ENCODE measurements around the gene EPHA2.
A peak's percentile ranks its signal among the peaks of the same experiment; 100 is the strongest.

DNA sequence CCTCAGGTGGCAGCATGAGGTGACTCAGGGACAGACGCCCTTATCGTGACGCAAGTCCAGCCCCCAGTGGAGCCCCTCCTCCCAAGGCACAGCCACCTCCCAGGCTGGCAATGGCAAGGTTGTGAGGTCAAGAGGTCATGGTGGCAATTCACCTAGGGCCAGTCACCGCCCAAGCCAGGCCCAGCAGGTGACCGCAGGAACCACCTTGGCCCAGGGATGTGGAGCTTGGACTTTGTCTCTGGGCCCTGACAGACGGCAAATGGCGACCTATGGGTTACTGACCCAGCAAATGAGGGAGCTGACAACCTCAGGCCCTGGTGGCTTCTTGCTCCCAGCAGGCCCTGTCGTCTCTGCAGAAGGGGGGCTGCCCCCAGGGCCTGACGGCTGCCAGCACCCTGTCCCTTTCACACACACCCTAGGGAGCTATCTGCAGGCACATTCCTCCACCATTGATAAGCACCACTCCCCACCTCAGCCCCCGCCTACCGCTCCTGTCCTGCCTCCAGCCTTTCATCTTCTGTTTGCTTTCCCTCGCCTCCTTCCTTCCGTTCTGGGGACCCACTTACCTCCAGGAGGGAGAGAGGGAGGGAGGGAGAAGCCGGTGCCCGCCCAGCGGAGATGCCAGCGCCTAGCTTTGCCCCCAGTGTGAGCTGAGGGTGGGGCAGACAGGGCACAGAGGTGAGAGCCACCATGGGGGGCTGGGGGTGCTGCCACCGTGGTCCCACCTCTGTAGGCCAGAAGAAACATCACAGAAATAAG lies 12.1 kb downstream of the EPHA2 start:
- TF ChIP-seq RAD21 (IDR thresholded peaks at IDR 0.05) (peak; percentile 25 to 56), GABPA (IDR thresholded peaks at IDR 0.05 in 1 of 2, conservative IDR thresholded peaks at IDR 0.05 in 1 of 2) (peak in 1 of 2 donors; percentile 69), YY1 (IDR thresholded peaks at IDR 0.05) (peak; percentile 93), TAF1 (conservative IDR thresholded peaks at IDR 0.05) (no peak), SP1 (IDR thresholded peaks at IDR 0.05) (peak; percentile 98), RXRA (IDR thresholded peaks at IDR 0.05) (peak; percentile 100)
- TF ChIP-seq, protein P1, sequence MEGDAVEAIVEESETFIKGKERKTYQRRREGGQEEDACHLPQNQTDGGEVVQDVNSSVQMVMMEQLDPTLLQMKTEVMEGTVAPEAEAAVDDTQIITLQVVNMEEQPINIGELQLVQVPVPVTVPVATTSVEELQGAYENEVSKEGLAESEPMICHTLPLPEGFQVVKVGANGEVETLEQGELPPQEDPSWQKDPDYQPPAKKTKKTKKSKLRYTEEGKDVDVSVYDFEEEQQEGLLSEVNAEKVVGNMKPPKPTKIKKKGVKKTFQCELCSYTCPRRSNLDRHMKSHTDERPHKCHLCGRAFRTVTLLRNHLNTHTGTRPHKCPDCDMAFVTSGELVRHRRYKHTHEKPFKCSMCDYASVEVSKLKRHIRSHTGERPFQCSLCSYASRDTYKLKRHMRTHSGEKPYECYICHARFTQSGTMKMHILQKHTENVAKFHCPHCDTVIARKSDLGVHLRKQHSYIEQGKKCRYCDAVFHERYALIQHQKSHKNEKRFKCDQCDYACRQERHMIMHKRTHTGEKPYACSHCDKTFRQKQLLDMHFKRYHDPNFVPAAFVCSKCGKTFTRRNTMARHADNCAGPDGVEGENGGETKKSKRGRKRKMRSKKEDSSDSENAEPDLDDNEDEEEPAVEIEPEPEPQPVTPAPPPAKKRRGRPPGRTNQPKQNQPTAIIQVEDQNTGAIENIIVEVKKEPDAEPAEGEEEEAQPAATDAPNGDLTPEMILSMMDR (IDR thresholded peaks at IDR 0.05; ENCODE audit: low read depth, low read length, missing input control) = no peak
- TF ChIP-seq, protein P2, sequence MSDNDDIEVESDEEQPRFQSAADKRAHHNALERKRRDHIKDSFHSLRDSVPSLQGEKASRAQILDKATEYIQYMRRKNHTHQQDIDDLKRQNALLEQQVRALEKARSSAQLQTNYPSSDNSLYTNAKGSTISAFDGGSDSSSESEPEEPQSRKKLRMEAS (IDR thresholded peaks at IDR 0.05) = peak; percentile 93
- TF ChIP-seq, protein P3, sequence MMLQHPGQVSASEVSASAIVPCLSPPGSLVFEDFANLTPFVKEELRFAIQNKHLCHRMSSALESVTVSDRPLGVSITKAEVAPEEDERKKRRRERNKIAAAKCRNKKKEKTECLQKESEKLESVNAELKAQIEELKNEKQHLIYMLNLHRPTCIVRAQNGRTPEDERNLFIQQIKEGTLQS (IDR thresholded peaks at IDR 0.05) = peak; percentile 70

Measured in liver (tissue), 3 donors.